HepG2 (cell line): ENCODE measurements around the gene NOC2L.

Experiments used
- ARID2 ChIP-seq: sonication (generic); formaldehyde crosslinking; IDR thresholded peaks from 2 replicates; pipeline ENCODE4 v1.8.1; 2022; ENCODE audit warnings: mild to moderate bottlenecking, missing genetic modification reagents, borderline replicate concordance
- PAX8 ChIP-seq: sonication (generic); formaldehyde crosslinking; IDR thresholded peaks from 2 replicates; pipeline ENCODE4 v1.8.0; 2022; ENCODE audit warnings: mild to moderate bottlenecking, missing genetic modification reagents, borderline replicate concordance
- REST ChIP-seq, 2 experiments: IDR thresholded peaks; 2 replicates each; pipeline ENCODE4 v1.6.1; 2011 to 2012; ENCODE audit warnings: low read length in 2 of 2, borderline replicate concordance in 1 of 2, low read depth in 1 of 2, mild to moderate bottlenecking in 1 of 2, moderate library complexity in 1 of 2
- TF ChIP-seq, protein P1 (sequence below): sonication (generic); formaldehyde crosslinking; IDR thresholded peaks from 2 replicates; pipeline ENCODE4 v1.5.0; 2020; ENCODE audit warnings: mild to moderate bottlenecking, missing genetic modification reagents, moderate library complexity
- TF ChIP-seq, protein P2 (sequence below): sonication (generic); formaldehyde crosslinking; IDR thresholded peaks from 2 replicates; pipeline ENCODE4 v1.8.1; 2022; ENCODE audit warnings: mild to moderate bottlenecking, missing genetic modification reagents
- TF ChIP-seq, protein P3 (sequence below): sonication (generic); formaldehyde crosslinking; IDR thresholded peaks from 2 replicates; pipeline ENCODE4 v1.4.0; 2020; ENCODE audit warnings: mild to moderate bottlenecking, missing genetic modification reagents

DNA sequence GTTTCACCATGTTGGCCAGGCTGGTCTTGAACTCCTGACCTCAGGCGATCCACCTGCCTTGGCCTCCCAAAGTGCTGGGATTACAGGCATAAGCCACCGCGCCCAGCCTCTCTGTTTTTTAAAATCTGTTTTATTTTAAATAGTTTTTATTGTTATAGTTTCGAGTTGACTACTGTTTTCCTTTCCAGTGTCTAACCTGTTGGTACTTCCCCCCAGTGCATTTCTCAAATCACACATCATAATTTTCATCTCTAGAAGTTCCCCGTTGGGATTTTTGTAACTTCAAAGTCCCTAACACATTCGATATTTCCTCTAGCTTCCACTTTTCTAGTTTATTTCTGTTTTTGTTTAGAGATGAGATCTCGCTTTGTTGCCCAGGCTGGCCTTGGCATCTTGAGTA is 33.3 kb upstream of the NOC2L start:
- TF ChIP-seq PAX8 (CRISPR knock-in tag) = no peak
- TF ChIP-seq, protein P1, sequence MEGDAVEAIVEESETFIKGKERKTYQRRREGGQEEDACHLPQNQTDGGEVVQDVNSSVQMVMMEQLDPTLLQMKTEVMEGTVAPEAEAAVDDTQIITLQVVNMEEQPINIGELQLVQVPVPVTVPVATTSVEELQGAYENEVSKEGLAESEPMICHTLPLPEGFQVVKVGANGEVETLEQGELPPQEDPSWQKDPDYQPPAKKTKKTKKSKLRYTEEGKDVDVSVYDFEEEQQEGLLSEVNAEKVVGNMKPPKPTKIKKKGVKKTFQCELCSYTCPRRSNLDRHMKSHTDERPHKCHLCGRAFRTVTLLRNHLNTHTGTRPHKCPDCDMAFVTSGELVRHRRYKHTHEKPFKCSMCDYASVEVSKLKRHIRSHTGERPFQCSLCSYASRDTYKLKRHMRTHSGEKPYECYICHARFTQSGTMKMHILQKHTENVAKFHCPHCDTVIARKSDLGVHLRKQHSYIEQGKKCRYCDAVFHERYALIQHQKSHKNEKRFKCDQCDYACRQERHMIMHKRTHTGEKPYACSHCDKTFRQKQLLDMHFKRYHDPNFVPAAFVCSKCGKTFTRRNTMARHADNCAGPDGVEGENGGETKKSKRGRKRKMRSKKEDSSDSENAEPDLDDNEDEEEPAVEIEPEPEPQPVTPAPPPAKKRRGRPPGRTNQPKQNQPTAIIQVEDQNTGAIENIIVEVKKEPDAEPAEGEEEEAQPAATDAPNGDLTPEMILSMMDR (CRISPR knock-in tag) = no peak
- TF ChIP-seq, protein P2, sequence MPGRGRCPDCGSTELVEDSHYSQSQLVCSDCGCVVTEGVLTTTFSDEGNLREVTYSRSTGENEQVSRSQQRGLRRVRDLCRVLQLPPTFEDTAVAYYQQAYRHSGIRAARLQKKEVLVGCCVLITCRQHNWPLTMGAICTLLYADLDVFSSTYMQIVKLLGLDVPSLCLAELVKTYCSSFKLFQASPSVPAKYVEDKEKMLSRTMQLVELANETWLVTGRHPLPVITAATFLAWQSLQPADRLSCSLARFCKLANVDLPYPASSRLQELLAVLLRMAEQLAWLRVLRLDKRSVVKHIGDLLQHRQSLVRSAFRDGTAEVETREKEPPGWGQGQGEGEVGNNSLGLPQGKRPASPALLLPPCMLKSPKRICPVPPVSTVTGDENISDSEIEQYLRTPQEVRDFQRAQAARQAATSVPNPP (CRISPR knock-in tag) = no peak
- TF ChIP-seq, protein P3, sequence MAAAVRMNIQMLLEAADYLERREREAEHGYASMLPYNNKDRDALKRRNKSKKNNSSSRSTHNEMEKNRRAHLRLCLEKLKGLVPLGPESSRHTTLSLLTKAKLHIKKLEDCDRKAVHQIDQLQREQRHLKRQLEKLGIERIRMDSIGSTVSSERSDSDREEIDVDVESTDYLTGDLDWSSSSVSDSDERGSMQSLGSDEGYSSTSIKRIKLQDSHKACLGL (CRISPR knock-in tag) = no peak
- TF ChIP-seq REST (IDR thresholded peaks at IDR 0.05; ENCODE audit: borderline replicate concordance in 1 of 2, low read depth in 1 of 2, low read length in 2 of 2) = no peak
- TF ChIP-seq ARID2 (CRISPR knock-in tag) = no peak
